GM12865 (cell line): ENCODE measurements around the gene SLC22A6.

Experiments
- DNase-seq: peaks from one replicate; pipeline ENCODE4 v3.0.0; 2010; ENCODE audit warnings: low read depth
- H3K4me3 ChIP-seq: 2 replicates; pipeline ENCODE4 v1.5.1; 2011; ENCODE audit warnings: mild to moderate bottlenecking, low read depth, low read length, control low read depth
- TF ChIP-seq, protein P1 (sequence below): IDR thresholded peaks from 2 replicates; pipeline ENCODE4 v1.5.1; 2011; ENCODE audit warnings: low read length, control low read depth, low read depth, inconsistent platforms; ENCODE audit not compliant: insufficient read depth; ENCODE audit errors: missing control alignments

Gene SLC22A6

DNA sequence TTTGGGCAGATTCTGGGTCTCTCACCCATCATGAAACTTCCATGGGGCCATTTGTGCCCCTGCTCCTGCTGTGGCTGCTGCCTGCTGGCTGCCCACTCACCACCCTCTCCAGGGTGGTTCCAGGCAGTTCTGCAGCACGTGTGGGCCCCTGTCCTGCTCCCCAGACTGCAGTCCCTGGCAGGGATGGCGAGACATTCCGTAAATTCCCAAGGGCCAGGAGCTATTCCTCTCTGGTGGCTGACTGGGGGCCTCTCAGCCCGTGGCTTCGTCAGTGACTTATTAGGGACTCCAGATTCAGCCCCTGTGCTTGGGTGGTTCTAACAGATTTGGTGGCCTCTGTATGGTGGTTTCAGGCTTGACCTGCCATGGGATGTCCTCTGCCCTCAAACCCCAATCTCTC, 34.7 kb upstream of the SLC22A6 start:
- TF ChIP-seq, protein P1, sequence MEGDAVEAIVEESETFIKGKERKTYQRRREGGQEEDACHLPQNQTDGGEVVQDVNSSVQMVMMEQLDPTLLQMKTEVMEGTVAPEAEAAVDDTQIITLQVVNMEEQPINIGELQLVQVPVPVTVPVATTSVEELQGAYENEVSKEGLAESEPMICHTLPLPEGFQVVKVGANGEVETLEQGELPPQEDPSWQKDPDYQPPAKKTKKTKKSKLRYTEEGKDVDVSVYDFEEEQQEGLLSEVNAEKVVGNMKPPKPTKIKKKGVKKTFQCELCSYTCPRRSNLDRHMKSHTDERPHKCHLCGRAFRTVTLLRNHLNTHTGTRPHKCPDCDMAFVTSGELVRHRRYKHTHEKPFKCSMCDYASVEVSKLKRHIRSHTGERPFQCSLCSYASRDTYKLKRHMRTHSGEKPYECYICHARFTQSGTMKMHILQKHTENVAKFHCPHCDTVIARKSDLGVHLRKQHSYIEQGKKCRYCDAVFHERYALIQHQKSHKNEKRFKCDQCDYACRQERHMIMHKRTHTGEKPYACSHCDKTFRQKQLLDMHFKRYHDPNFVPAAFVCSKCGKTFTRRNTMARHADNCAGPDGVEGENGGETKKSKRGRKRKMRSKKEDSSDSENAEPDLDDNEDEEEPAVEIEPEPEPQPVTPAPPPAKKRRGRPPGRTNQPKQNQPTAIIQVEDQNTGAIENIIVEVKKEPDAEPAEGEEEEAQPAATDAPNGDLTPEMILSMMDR, result no peak
- H3K4me3 ChIP-seq, result no peak overlapping the region
- no peak for DNase-seq

DNA sequence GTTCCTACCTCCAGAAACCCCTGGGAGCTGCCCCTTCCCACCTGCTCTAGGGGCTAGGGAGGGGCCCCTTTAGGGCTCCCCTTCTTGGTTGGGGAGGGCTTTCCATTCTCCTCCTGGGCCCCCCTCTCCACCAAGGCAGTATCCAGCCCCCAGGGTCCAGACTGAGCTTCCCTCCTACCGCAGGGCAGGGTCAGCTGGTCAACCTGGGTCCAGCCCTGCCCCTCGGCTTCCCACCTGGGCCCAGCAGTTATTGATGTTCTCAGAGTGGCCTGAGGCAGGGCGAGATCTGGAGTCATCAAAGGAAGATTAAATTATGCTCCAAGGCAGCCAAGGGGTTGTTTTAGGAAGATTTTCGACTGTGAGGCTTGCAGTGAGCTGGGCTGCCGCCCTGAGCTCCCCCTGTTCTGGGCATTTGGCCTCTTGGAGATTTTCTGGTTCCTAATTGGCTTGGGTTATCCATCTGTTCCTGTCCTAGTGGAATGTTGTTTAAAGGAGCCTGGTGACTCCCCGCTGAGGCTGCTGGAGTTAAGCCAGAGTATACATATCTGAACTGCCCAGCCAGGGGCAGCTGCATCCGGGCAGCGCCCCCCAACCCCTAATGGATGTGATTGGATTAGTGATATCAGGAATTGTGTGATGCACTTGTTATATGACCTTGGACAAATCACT, 32.7 kb upstream of the SLC22A6 start:
- TF ChIP-seq, protein P1, result no peak
- DNase-seq, result no peak
- H3K4me3 ChIP-seq, result no peak overlapping the region

DNA sequence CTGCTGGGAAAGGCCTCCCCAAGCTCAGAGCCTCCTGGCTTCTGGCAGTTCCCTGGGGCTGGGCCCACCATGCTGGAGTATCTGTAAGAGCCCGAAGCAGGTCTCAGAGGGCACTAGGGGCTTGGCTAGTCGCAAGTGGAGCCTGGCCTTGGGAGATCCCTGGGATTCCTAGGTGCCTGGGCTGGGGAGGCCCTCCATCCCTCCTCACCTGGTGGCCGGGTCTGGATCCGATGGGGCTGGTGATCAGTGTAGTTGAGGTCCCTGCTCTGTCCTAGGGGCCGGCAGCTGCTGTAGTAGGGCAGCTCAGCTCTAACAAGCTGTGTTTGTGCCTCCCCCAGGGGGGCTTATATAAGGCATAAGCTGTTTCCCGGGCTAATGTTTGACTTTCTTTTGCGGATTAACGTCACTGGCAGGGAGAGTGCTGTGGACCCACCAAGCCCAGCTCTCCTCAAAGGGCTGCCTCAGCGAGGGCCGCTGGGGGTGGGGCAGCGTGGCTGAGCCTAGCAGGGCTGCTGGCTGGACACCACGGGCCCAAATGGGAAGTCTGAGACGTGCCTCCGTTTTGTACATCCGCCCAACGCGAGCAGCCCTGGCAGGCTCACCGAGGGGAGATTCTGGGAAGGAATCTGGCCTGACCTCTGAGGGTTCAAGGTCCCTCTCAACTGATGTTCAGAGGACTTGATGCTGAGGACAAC, 30.9 kb upstream of the SLC22A6 start, which contains the start of gene SLC22A8:
TSS of gene SLC22A8 (minus strand) at position 321 of the 695 bp plus-strand sequence. CDS start 883 bp downstream, outside the sequence.
- TF ChIP-seq, protein P1, result no peak
- H3K4me3 ChIP-seq, result no peak within 1 kb of the TSS
- no peak for DNase-seq

DNA sequence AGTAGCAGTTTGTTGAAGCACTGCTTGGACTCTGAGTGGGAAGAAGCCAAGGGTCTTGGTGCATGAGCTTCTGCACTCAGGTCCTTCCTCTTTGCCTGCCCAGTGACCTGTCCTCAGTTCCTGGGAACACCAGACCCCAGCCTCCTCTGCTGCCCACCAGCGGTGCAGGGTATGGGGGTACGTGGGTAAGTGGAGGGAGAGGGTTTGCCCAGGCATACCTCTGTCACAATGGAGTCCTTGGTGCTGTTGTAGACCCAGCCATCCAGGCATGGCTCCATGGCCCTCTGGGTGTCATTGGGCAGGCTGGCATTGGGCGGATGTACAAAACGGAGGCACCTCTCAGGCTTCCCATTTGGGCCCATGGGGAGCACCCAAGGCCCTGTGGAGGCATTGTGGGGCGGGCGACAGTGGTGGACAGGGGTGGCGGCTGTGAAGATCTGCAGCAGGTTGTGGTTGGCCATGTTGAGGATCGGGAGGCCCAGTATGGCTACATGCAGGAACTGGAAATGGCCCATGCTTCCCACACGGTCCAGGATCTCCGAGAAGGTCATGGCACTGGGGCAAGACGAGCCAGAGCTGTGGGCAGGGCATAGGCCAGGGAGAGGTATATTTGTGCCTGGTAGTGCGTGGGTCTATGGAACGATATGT, 29.8 kb upstream of the SLC22A6 start:
- no peak overlapping the region for H3K4me3 ChIP-seq
- no peak for DNase-seq
- TF ChIP-seq, protein P1, result no peak

DNA sequence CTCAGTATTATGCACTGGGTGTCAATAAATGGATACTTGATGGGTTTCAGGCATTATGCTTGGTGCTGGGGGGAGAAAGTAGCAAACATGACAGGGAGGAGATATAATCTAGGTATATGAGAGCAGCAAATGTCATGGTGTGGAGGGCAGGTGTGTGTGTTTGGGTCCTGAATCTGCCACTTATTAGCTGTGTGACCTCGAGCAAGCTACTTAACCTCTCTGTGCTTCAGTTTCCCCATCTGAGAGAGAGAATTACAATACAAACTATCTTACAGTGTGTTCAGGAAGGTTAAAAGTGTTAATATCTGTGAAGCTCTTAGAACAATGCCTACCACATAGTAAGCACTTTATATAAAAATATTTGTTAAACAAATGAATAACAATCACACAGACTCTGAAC, 28.1 kb upstream of the SLC22A6 start:
- H3K4me3 ChIP-seq, result no peak overlapping the region
- DNase-seq, result no peak
- TF ChIP-seq, protein P1, result no peak

DNA sequence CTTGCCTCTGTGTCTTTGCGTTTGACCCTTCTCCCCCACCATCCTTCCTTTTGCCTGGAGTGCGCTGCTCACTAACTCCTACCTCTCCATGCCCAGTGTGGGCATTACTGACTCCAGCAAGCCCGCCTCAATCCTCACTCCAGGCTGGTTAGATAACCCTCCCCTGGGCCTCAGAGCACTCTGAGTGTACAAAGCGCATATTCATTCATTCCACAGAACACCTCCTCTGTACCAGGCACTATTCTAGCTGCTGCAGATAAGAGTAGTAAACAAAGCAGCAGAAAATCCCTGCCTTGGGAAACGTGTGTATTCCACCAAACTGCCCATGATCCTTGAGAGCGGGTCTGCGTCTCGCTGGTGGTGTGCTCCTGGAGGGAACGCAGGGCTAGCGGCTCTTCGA, 27.7 kb upstream of the SLC22A6 start:
- TF ChIP-seq, protein P1, result no peak
- H3K4me3 ChIP-seq, result no peak overlapping the region
- no peak for DNase-seq
